ENCODE measurements around the gene ANKRD53. TPM values are rescaled to one million over a fixed set of nuclear protein-coding genes. Genes with fewer than 3 reads are reported as not detected.

ANKRD53 gene
- total and polyA plus RNA-seq, 2 donors (not counting 3 experiments of a cell fraction or from before 2014, with no cell fraction given) = 1.3 to 1.4 TPM

DNA sequence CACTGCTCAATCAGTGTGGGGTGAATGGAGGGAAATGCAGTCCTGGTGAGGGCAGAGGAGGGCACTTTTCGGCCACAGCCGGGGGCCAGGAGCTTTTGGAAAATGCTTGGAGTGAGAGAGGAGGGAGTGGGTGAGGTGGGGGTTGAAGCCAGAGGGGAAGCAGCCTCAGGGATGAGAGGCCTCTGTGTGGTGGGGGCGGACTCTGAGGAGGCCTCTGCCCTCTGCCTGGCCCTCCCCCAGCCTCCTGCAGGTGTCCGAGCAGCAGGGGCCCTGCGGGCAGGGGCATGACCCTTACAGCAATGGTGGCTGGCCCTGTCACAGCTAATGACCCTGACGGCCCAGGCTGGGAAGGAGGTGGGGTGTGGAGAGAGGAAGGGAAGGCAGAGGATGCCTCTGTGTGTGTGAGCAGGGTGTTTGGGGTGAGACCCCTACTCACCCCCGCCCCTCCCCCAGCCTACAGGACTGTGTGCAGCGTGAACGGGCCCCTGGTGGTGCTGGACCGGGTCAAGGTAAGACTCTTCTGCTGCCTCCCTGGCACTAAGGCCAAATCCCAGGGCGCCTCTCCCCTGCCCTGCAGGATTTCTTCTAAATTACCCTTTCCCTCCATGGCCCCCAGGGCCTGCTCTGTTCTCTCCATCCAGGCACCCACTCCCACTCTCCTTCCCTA is 35.1 kb upstream of the ANKRD53 start:
- DNase-seq (ENCODE audit: low read depth, low spot score) (no peak), FAIRE-seq (no peak)
- H3K4me2 ChIP-seq (ENCODE audit: insufficient read depth, low read length) = no peak overlapping the region
- H3K9me1 ChIP-seq (replicated peaks; ENCODE audit: control insufficient read depth, extremely low read depth, insufficient read depth, low read length) = no peaks in the 10 kb centered on the region
- H3K9ac ChIP-seq (replicated peaks; ENCODE audit: extremely low read depth, insufficient read depth, low read length) = no peak overlapping the region
- no TSS peak for BruUV-seq (replicated peaks)
- H4K20me1 ChIP-seq (replicated peaks; ENCODE audit: control insufficient read depth, extremely low read depth, insufficient read depth, low read length) = no peaks in the 10 kb centered on the region
- CTCF ChIA-PET = interaction anchor here (1.4 to 5.8 kb wide), 2 partner anchors 71 to 154 kb away, joined by 4 to 328 read pairs; no protein-coding TSS in a partner anchor
- H3K79me2 ChIP-seq (ENCODE audit: control insufficient read depth, insufficient read depth, low read length) = no peaks in the 10 kb centered on the region
- H3K27me3 ChIP-seq (ENCODE audit: control insufficient read depth in 2 of 2, insufficient read depth in 2 of 2, low read length in 2 of 2) = peaks cover 0 to 2% of the 10 kb centered on the region in 2 experiments
- peaks cover 13% of the 10 kb centered on the region for H3K4me1 ChIP-seq (ENCODE audit: control insufficient read depth, extremely low read depth, insufficient read depth, low read length)
- H3K4me3 ChIP-seq (replicated peaks in 1 of 3; ENCODE audit: insufficient read depth in 1 of 3, low read depth in 1 of 3, low read length in 3 of 3) = no peak overlapping the region
- intact Hi-C loops (cut with micrococcal nuclease) = no loop called here
- TF ChIP-seq JUN (IDR thresholded peaks at IDR 0.05; ENCODE audit: borderline replicate concordance, insufficient read depth, insufficient read length, low read depth) (no peak), MAX (IDR thresholded peaks at IDR 0.05; ENCODE audit: insufficient read depth, insufficient read length) (no peak), MYC (IDR thresholded peaks at IDR 0.05; ENCODE audit: low read depth, low read length) (no peak), EZH2 (IDR thresholded peaks at IDR 0.05; ENCODE audit: borderline replicate concordance, low read depth, low read length, severe bottlenecking) (no peak), CTCF (IDR thresholded peaks at IDR 0.05; ENCODE audit: extremely low read depth in 1 of 2, insufficient read depth in 1 of 2, low read depth in 1 of 2, low read length in 2 of 2) (no peak), FOS (IDR thresholded peaks at IDR 0.05; ENCODE audit: borderline replicate concordance, insufficient read depth, low read length) (no peak), POLR2A (IDR thresholded peaks at IDR 0.05; ENCODE audit: low read depth, low read length) (no peak), GATA2 (IDR thresholded peaks at IDR 0.05; ENCODE audit: insufficient read depth, insufficient read length, low read depth, low read length) (no peak), POLR2AphosphoS5 (IDR thresholded peaks at IDR 0.05; ENCODE audit: insufficient read depth, low read depth, low read length) (no peak)
- dilution Hi-C loops (cut with MboI; ENCODE audit: extremely low pct_ligation_motif_present, low sequenced_read_pairs) = no loop called here
- POLR2A ChIA-PET = no interaction called here
- H2AFZ ChIP-seq (ENCODE audit: low read depth, low read length) = no peak overlapping the region
- no peak overlapping the region for H3K27ac ChIP-seq (ENCODE audit: insufficient read depth, low read depth, low read length)
- no peaks in the 10 kb centered on the region for H3K36me3 ChIP-seq (ENCODE audit: control insufficient read depth in 2 of 2, extremely low read depth in 1 of 2, insufficient read depth in 2 of 2, low read length in 2 of 2)
- H3K9me3 ChIP-seq (replicated peaks; ENCODE audit: control insufficient read depth, insufficient read depth, low read length) = no peaks in the 10 kb centered on the region

All from endothelial cell of umbilical vein (primary cell).